ENCODE results near the gene NAB2. TPM values are rescaled to one million over a fixed set of nuclear protein-coding genes. Genes with fewer than 3 reads are reported as not detected.

The NAB2 gene
- total and polyA plus RNA-seq, 2 experiments from 2014 or later, result 21.6 to 107 TPM

DNA sequence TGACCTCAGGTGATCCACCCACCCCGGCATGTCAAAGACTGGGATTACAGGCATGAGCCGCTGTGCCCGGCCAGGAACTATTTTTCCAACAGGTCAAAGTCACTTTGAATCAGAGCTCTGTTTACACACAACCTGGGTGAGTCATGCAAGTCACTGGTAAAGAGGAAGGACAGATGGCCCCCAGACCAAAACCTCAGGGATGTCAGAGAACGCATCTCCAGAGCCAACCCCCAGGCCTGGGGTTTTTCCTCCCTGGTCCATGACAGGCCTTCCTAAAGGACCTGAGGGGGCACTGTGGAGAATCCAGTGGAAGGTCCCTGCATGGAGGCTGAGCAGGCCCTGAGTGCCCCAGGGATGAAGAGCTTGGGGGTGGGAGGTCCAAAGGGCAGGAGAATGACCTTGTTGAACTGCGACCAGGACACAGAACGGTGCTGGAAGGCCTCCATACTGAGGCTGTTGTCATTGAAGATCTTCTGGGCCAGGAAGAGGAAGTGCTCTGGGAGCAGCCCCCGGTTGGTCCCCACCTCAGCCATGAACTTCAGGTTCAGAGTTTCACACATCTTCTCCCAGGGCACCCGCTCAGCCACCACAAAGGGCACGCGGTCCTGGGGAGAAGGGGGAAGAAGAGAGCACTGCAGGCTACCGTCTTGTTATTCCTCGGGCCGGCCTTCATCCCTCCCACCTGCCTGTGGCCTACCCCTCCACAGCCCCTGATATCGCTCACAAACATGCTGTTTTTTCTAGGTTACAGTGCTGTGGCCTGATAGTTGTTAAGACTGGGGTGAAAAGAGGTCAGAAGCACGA is 13.2 kb downstream of the NAB2 start:
- peaks cover 23% of the 10 kb centered on the region; the same call in 1 of the 2 replicates for H3K36me3 ChIP-seq (ENCODE audit: low read depth)
- peaks cover 43% of the 10 kb centered on the region for H3F3A ChIP-seq (ENCODE audit: insufficient read depth)
- H2AFZ ChIP-seq, result no peak overlapping the region
- H3K4me1 ChIP-seq (ENCODE audit: insufficient read depth), result peaks cover 5% of the 10 kb centered on the region; the same call in 1 of the 2 replicates
- H3K27me3 ChIP-seq (replicated peaks; ENCODE audit: insufficient read depth), result no peaks in the 10 kb centered on the region
- no peak overlapping the region for H3K9ac ChIP-seq
- H4K20me1 ChIP-seq (ENCODE audit: insufficient read depth), result no peaks in the 10 kb centered on the region
- no peak overlapping the region for H3K4me3 ChIP-seq
- H3K27ac ChIP-seq, result no peak overlapping the region
- peaks cover 7% of the 10 kb centered on the region for H3K79me2 ChIP-seq (ENCODE audit: insufficient read depth)
- 85 to 88% methylated on average over 11 to 15 of the region's 15 CpGs for WGBS, 2 experiments (ENCODE audit: low coverage in 1 of 2, low lambda C conversion rate in 2 of 2, missing lambda C conversion rate in 2 of 2)
- in situ Hi-C loops (cut with MboI), result no loop called here
- no peaks in the 10 kb centered on the region for H3K9me3 ChIP-seq (ENCODE audit: low read depth)
- no peak overlapping the region for H3K4me2 ChIP-seq (ENCODE audit: unreplicated experiment)
- TF ChIP-seq EZH2 (IDR thresholded peaks at IDR 0.05; ENCODE audit: insufficient read depth, poor library complexity, severe bottlenecking) (no peak), EZH2phosphoT487 (IDR thresholded peaks at IDR 0.05; ENCODE audit: insufficient read depth, low read depth) (no peak)
- no peak for DNase-seq
- no peaks in the 10 kb centered on the region for H3K9me2 ChIP-seq (ENCODE audit: insufficient read depth)

DNA sequence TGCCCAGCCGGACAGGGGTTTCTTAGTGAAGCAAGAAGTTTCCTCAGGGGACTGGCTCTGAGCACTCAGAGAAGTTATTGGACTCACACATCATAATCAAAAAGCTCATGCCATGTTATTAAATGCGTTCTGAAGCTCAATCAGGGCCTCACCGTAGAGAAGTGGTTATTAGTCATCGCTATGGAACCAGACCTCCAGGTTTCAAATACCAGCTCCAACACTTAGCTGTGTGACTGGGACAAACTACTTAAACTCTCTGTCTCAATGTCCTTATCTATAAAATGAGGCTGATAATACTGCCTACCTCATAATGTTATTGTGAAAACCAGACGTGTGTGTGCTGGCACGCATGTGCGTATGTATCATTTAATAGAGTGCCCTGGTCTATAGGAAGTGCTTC is 14.9 kb downstream of the NAB2 start:
- in situ Hi-C loops (cut with MboI), result no loop called here
- H4K20me1 ChIP-seq (ENCODE audit: insufficient read depth), result no peaks in the 10 kb centered on the region
- 86 to 90% methylated on average over 7 of the region's 7 CpGs for WGBS, 2 experiments (ENCODE audit: low coverage in 1 of 2, low lambda C conversion rate in 2 of 2, missing lambda C conversion rate in 2 of 2)
- H3K79me2 ChIP-seq (ENCODE audit: insufficient read depth), result peaks cover 25% of the 10 kb centered on the region
- H3K4me1 ChIP-seq (ENCODE audit: insufficient read depth), result peaks cover 18% of the 10 kb centered on the region
- H3K27me3 ChIP-seq (replicated peaks; ENCODE audit: insufficient read depth), result no peaks in the 10 kb centered on the region
- H3K4me3 ChIP-seq, result no peak overlapping the region
- H3K36me3 ChIP-seq (ENCODE audit: low read depth), result peaks cover 15% of the 10 kb centered on the region; the same call in 1 of the 2 replicates
- no peak overlapping the region for H3K27ac ChIP-seq
- no peaks in the 10 kb centered on the region for H3K9me2 ChIP-seq (ENCODE audit: insufficient read depth)
- DNase-seq, result no peak
- H3K4me2 ChIP-seq (ENCODE audit: unreplicated experiment), result no peak overlapping the region
- H3K9ac ChIP-seq, result no peak overlapping the region
- H3K9me3 ChIP-seq (ENCODE audit: low read depth), result no peaks in the 10 kb centered on the region
- H2AFZ ChIP-seq, result no peak overlapping the region
- peaks cover 26% of the 10 kb centered on the region; the same call in 1 of the 2 replicates for H3F3A ChIP-seq (ENCODE audit: insufficient read depth)
- TF ChIP-seq EZH2 (IDR thresholded peaks at IDR 0.05; ENCODE audit: insufficient read depth, poor library complexity, severe bottlenecking) (no peak), EZH2phosphoT487 (IDR thresholded peaks at IDR 0.05; ENCODE audit: insufficient read depth, low read depth) (no peak)

DNA sequence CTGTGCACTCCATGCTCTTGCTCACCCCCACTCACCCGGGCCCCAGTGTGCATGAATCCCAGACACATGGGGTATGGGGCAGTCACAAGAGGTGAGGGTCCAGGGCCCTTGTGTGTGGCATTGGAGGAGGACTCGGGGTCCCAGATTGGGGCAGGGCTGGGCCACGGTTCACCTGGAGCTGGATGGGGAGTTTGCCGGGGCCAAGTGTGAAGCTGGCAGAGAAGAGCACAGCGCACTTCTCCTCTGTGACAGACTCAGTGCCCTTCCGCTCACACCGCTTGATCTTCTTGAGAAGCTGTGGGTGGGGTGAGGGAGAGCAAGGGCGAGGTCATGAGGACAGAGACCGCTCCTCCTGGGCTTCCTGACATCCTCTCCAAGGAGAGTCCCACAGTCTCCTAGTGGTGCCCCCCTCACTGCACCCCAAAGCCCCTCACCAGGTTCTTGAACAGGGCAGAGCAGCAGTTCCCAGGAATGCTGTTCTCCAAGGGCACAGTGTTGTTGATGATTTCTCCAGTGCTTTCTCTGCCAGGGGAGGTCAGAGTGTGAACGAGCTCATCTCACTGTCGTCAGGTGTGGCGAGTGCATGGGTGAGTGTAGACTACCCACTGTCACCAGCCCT is 15.5 kb downstream of the NAB2 start:
- no peak for DNase-seq

DNA sequence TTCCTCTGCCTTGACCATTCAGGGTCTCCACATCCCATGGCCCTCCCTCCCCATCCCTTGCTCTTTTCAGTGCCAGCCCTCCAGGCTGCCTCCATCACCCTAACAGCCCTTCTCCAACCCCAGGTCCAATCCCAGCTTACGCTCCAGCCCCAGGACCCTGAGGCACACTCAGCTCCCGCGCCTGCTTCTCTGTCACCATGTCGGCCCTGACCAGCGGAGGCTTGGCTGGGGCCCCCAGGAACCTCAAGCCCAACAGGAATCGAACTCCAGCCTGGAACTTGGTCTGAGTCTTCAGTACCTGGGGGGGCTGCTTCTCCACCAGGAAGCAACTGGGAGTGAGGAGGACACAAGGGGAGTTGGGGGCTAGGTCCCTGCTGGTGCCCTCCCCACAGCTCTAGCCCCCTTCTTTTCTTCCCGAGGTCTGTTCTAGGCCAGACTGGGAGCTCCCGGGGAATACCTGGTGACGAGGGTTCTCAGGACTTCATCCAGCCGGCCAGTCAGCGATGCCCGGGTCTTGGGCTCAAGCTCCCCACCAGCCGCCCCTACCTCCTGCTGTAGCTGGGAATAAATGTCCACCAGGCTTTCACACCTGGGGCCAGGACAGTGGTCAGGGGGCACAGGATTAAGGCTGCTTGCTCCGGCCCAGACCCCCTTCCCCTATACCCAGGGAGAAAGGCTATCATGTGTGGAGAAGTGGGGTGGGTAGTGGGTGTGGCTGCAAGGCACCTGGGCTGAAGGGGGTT is 16.3 kb downstream of the NAB2 start:
- Histone ChIP-seq H2AFZ (no peak overlapping the region), H3K9me3 (ENCODE audit: low read depth) (no peaks in the 10 kb centered on the region), H3K9me2 (ENCODE audit: insufficient read depth) (no peaks in the 10 kb centered on the region), H3K4me3 (no peak overlapping the region), H3K4me1 (ENCODE audit: insufficient read depth) (peaks cover 24% of the 10 kb centered on the region), H3K9ac (no peak overlapping the region), H3K27ac (no peak overlapping the region), H3F3A (ENCODE audit: insufficient read depth) (peaks cover 13% of the 10 kb centered on the region; the same call in 1 of the 2 replicates), H3K27me3 (replicated peaks; ENCODE audit: insufficient read depth) (no peaks in the 10 kb centered on the region), H3K36me3 (ENCODE audit: low read depth) (peaks cover 15% of the 10 kb centered on the region; the same call in 1 of the 2 replicates), H4K20me1 (ENCODE audit: insufficient read depth) (no peaks in the 10 kb centered on the region), H3K79me2 (ENCODE audit: insufficient read depth) (peaks cover 38% of the 10 kb centered on the region), H3K4me2 (ENCODE audit: unreplicated experiment) (no peak overlapping the region)
- no peak for DNase-seq
- WGBS, 2 experiments (ENCODE audit: low coverage in 1 of 2, low lambda C conversion rate in 2 of 2, missing lambda C conversion rate in 2 of 2), result 93 to 97% methylated on average over 14 of the region's 14 CpGs
- in situ Hi-C loops (cut with MboI), result no loop called here
- no peak for TF ChIP-seq EZH2phosphoT487 (IDR thresholded peaks at IDR 0.05; ENCODE audit: insufficient read depth, low read depth)
- no peak for TF ChIP-seq EZH2 (IDR thresholded peaks at IDR 0.05; ENCODE audit: insufficient read depth, poor library complexity, severe bottlenecking)

More for the DNA sequence above, 15.5 kb downstream of the NAB2 start:
- 94% methylated on average over 12 of the region's 12 CpGs for WGBS, 2 experiments (ENCODE audit: low coverage in 1 of 2, low lambda C conversion rate in 2 of 2, missing lambda C conversion rate in 2 of 2)
- H3K36me3 ChIP-seq (ENCODE audit: low read depth), result peaks cover 15% of the 10 kb centered on the region; the same call in 1 of the 2 replicates
- in situ Hi-C loops (cut with MboI), result no loop called here
- TF ChIP-seq EZH2phosphoT487 (IDR thresholded peaks at IDR 0.05; ENCODE audit: insufficient read depth, low read depth) (no peak), EZH2 (IDR thresholded peaks at IDR 0.05; ENCODE audit: insufficient read depth, poor library complexity, severe bottlenecking) (no peak)
- H4K20me1 ChIP-seq (ENCODE audit: insufficient read depth), result no peaks in the 10 kb centered on the region
- H3K4me3 ChIP-seq, result no peak overlapping the region
- no peak overlapping the region for H3K27ac ChIP-seq
- H3K4me1 ChIP-seq (ENCODE audit: insufficient read depth), result peaks cover 19% of the 10 kb centered on the region
- no peak overlapping the region for H3K4me2 ChIP-seq (ENCODE audit: unreplicated experiment)
- no peaks in the 10 kb centered on the region for H3K9me3 ChIP-seq (ENCODE audit: low read depth)
- no peak overlapping the region for H2AFZ ChIP-seq
- H3K27me3 ChIP-seq (replicated peaks; ENCODE audit: insufficient read depth), result no peaks in the 10 kb centered on the region
- H3F3A ChIP-seq (ENCODE audit: insufficient read depth), result peaks cover 20% of the 10 kb centered on the region; the same call in 1 of the 2 replicates
- H3K79me2 ChIP-seq (ENCODE audit: insufficient read depth), result peaks cover 30% of the 10 kb centered on the region
- H3K9ac ChIP-seq, result no peak overlapping the region
- no peaks in the 10 kb centered on the region for H3K9me2 ChIP-seq (ENCODE audit: insufficient read depth)

Measured in GM23248 (cell line).